Stimulated activated CD4-positive, alpha-beta T cell treated with anti-CD3 and anti-CD28 coated beads, Interleukin-1b, Interleukin-23, amount 100 ng/mL, for 1 hour (primary cell): ENCODE results near the gene SYT2.
"Not testable (repeated sequence)": the region's sequence is repeated elsewhere in the genome, so short reads cannot be mapped to it uniquely, and the experiment has no call there.

ENCODE experiments used
- DNase-seq, 2 donors: peaks; one replicate each; pipeline ENCODE4 v3.0.0-alpha.2; 2020; ENCODE audit warnings: low read depth in 2 of 2

SYT2 gene

GRCh38 chr1:202710070-202711045 lies at the start of gene SYT2:
SYT2 (minus strand) TSS chr1:202710454; CDS start chr1:202605772, 104,682 bp downstream.
- DNase-seq: no peak

GRCh38 chr1:202756391-202756790 lies 46.1 kb upstream of the SYT2 start:
- DNase-seq: no peak

- DNase-seq: no peak
Observed at GRCh38 chr1:202754293-202754692, 44.0 kb upstream of the SYT2 start.

- DNase-seq: no peak
Observed at GRCh38 chr1:202752774-202753173, 42.5 kb upstream of the SYT2 start.

- no peak for DNase-seq
Observed at GRCh38 chr1:202750761-202751160, 40.5 kb upstream of the SYT2 start.

GRCh38 chr1:202750024-202750423 lies 39.8 kb upstream of the SYT2 start:
- DNase-seq: no peak

GRCh38 chr1:202745323-202745888 lies 35.2 kb upstream of the SYT2 start:
- no peak for DNase-seq

- DNase-seq: not testable (repeated sequence)
Observed at GRCh38 chr1:202744770-202745169, 34.5 kb upstream of the SYT2 start.

GRCh38 chr1:202742496-202742895 lies 32.2 kb upstream of the SYT2 start:
- DNase-seq: no peak

- DNase-seq: no peak
Observed at GRCh38 chr1:202733251-202733650, 23.0 kb upstream of the SYT2 start.

- no peak for DNase-seq
Observed at GRCh38 chr1:202728951-202729350, 18.7 kb upstream of the SYT2 start.

GRCh38 chr1:202725526-202725925 lies 15.3 kb upstream of the SYT2 start:
- no peak for DNase-seq

- no peak for DNase-seq
Observed at GRCh38 chr1:202723708-202724107, 13.5 kb upstream of the SYT2 start.

- DNase-seq: not testable (repeated sequence)
Observed at GRCh38 chr1:202723046-202723445, 12.8 kb upstream of the SYT2 start.

- no peak for DNase-seq
Observed at GRCh38 chr1:202716654-202717053, 6.4 kb upstream of the SYT2 start.

- not testable (repeated sequence) for DNase-seq
Observed at GRCh38 chr1:202714202-202714601, 3.9 kb upstream of the SYT2 start.

GRCh38 chr1:202713110-202713509 lies 2.9 kb upstream of the SYT2 start:
- no peak for DNase-seq

GRCh38 chr1:202711949-202712635 lies 1.8 kb upstream of the SYT2 start:
- DNase-seq: no peak

GRCh38 chr1:202709276-202710041 lies 795 bp downstream of the SYT2 start:
- DNase-seq: no peak

- no peak for DNase-seq
Observed at GRCh38 chr1:202708456-202709275, 1.6 kb downstream of the SYT2 start.

GRCh38 chr1:202706851-202707250 lies 3.4 kb downstream of the SYT2 start:
- no peak for DNase-seq
